Measurements from ENCODE around the gene PHLDB2.

Gene PHLDB2

DNA sequence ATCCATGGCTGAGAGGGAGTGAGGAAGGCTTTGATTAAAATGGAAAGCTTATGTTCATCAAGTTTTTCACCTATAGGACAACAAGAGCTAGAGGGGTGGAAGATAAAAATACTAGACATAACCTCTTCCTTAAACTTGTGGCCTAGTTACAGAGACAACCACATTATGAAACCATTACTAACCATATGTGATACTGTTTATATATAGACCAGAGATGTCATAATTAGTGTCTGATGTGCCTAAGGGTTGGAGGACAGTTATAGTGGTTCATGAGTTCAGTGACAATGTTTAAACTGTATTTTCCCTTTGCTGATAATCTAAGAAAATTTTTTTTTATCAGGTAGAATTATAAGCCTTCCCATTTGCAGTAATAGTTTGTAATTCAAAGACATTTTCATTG, 23.7 kb downstream of the PHLDB2 start:
- DNase-seq (ENCODE audit: low read depth, low spot score), result no peak

DNA sequence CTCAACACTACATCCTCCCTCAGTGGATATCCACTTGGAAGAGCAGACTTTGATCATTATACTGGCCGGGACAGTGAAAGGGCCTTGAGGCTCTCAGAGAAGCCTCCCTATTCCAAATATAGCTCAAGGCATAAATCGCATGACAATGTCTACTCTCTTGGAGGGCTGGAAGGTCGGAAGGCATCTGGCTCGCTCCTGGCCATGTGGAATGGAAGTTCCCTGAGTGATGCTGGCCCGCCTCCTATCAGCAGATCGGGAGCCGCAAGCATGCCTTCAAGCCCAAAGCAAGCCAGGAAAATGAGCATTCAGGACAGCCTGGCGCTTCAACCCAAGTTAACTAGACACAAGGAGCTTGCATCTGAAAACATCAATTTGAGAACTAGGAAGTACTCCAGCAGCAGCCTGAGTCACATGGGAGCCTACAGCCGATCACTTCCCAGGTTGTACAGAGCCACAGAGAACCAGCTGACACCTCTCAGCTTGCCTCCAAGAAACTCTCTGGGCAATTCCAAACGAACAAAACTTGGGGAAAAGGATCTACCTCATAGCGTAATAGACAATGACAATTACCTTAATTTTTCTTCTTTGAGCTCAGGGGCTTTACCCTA, 25.4 kb downstream of the PHLDB2 start:
- no peak for DNase-seq (ENCODE audit: low read depth, low spot score)

DNA sequence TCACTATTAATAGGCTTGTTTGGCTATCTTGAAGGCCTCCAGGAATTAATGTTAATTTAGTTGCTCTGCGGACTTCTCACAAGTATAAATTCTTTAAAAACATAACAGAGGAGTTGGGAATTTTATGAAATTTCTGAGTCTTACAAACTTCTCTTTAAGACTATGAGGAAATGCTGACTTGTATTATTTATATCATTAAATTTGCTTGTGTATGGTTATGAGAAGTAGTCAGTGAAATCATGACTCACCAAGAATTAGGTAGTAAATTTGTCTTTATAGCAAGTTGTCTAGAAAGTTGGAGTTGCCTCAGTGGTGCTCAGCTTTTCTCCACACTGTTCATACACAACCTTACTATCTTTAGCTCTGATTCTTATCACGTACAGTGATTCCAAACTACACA, 26.5 kb downstream of the PHLDB2 start:
- no peak for DNase-seq (ENCODE audit: low read depth, low spot score)

DNA sequence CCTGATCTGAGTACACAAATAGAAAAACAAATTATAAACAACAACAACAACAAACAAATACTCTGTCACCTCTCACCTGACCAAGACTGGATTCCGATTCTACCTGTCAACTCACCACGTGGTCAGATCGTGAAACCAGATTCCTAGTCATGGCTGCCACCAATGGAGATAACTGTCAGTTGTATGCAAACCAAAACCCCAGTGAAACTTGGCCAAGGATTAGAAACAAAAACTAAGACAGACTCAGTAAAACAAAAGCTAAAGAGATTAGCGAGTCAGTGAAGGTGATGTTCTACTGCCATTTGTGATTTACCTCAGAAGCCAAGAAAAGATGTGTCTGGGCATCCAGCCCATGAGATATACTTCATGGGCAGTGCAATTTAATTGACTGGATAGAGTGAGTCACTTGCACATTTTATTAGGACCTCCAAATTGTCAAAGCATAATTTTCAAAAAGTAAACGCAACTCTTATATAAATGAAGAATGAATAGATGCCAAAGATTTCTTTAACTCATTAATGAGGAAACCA, 31.1 kb downstream of the PHLDB2 start:
- DNase-seq (ENCODE audit: low read depth, low spot score), result no peak

DNA sequence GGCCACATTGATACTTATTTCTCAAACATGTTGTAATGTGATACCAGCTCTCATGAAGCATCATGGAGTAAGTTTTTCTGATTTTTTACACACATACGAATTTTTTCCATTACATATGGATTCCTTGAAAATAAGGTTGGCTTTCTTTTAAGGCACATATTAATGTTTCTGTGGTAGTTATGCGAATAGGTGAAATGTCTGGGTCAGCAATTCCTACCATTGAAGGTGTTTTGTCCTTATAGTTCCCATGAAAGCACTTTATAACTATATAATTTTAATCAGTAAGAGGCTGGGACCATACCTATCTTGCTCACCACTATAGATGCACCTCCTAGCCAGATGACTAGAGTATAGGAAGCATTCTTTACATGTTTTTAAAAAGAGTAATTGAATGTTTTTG, 33.0 kb downstream of the PHLDB2 start:
- no peak for DNase-seq (ENCODE audit: low read depth, low spot score)

DNA sequence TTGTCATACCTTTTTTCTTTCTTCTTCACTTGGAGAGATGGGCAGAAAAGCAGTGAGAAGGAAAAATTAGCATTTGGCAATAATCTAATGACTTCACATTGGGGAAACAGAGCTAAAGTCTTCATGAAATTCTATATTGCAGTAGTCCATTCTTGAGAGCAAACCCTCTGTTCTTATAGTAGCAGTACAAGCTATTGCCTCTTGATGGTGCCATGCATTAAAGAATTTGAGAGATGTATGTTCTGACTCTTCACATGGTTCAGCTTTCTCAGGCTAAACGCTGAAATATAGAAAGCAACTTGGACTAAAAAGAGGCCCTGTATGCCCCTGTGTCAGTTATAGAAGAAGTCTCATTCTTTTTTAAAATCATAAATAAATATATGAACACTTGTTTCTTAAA, 36.0 kb downstream of the PHLDB2 start:
- DNase-seq (ENCODE audit: low read depth, low spot score), result no peak

DNA sequence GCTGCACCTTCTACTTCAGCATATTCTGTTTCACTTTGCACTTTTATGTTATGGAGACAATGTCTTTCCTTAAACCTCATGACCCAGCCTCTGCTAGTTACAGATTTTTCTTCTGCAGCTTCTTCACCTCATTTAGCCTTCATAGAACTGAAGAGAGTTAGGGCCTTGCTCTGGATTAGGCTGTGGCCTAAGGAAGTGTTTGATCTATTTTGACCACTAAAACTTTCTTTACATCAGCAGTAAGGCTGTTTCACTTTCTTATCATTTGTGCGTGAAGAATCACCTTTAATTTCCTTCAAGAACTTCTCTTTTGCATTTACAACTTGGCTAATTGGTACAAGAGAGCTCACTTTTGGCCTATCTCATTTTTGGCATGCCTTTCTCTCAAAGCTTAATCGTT, 40.9 kb downstream of the PHLDB2 start:
- DNase-seq (ENCODE audit: low read depth, low spot score), result no peak

DNA sequence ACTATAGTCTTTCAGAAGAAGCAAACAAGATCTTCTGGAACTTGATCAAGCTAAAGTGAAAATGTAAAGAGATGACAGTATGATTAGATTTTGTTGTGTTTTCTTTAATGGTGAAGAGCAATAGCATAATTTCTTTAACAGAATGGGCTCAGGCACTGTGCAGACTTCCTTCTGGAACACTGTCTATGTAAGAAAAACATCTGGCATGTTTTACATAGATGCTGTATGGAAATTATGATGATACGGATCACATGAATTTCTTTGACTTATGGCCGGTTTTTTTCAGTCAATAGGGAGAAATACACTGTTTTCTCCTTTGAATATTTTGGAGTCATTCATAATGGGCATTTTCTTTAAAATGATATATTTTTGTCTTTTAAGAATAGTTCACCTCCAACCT, 42.6 kb downstream of the PHLDB2 start:
- no peak for DNase-seq (ENCODE audit: low read depth, low spot score)

DNA sequence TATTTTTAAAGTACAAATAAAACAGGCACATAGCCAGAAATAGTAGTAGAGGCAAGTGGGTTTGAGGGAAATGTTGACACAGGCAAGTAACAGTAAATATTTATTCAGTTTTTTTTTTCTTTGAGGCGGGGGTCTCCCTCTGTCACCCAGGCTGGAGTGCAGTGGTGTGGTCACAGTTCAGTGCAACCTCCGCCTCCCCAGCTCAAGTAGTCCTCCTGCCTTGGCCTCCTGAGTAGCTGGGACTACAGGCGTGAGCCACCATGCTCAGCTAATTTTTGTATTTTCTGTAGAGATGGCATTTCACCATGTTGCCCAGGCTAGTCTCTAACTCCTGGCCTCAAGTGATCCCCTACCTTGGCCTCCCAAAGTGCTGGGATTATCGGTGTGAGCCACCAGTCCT, 43.5 kb downstream of the PHLDB2 start:
- DNase-seq (ENCODE audit: low read depth, low spot score), result no peak

DNA sequence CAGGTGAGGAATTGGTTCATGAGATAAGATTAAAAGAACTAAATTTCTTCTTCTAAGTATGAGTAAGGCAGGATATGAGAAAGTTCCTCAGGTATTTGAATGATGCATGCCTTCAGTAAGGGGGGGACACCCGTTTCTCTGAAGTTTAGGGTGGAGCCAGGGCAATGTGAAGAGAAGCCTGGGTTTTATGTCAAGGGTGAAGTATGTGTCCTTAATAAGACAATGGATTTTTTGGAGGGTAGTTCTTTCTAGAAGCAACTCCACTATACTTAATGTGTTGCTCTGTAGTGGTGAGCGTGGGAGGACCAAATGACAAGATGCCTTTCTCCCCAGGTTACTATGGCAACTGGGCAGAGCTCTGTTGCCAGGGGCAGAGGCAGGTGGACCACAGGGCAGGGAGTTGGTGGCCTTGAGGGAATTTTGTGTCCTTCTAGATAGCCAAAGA, 44.0 kb downstream of the PHLDB2 start:
- DNase-seq (ENCODE audit: low read depth, low spot score), result no peak

DNA sequence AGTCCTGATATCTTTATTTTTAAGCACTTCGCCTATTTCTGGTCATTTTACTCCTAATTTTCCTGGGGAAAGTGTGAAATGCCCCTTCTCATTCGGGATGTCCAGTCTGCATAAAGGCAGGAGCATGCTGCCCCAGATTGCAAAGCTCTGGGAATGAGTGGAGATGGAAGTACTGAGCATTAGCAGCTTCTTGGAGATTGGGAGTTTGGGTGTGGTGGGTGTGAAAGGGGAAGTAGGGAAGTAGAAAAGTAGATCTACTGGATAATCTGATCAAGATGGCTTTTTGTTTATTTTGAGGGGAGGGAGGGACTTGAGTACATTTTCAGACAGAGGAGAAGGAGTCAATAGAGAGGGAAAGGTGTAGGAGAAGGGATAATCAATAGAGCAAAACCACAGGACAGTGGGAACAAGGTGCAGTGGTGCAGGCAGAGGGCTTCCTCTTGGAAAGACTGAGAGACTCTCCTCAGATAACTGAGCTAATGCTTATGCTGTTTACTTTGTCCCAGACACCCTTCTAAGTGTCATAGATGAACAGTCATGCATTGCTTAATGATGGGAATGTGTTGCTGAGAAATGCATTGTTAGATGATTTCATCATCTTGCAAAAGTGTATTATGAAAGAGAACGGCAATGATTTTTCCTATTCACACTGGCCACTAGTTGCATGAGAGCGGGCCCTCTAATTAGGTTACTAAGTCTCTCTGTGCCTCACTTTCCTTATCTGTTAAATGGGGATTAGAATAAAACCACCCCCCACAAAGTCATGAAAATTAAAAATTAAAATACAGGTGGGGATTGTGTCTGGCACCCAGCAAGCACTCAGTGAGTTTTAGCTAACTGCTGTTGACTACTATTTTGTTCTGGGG, 45.5 kb downstream of the PHLDB2 start:
- no peak for DNase-seq (ENCODE audit: low read depth, low spot score)

DNA sequence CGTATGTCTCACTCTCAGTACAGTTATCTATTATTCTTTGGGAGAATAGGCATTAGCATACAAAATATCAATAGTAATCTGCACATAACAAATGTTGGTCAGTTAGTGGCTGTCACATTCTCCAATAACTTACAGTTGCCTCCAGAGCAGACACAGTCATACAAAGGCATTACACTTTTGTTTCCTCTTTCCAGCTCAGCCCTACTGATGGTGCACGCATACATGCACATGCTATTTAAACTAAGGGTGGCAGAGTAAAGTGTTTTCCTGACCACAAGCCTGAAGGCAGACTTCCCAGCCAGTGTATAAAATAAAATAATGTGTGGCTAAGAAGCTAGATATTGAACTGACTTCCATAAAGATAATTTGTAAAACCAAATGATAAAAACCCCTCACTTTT, 47.6 kb downstream of the PHLDB2 start:
- no peak for DNase-seq (ENCODE audit: low read depth, low spot score)

DNA sequence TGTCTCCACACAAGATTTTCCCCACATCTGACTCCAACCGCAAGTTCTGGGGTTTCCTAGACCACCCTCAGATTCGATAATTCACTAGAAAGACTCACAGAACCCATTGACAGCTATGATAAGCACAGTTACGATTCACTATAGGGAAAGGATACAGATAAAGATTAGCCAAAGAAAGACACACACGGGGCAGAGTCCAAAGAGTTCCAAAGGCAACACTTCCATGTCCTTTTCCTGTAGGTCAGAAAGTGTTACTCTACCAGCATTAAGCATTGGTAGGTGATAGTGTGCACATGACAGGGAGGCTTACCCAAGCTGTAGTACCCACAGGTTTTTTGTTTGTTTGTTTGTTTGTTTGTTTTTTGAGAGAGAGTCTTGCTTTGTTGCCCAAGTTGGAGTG, 48.1 kb downstream of the PHLDB2 start:
- no peak for DNase-seq (ENCODE audit: low read depth, low spot score)

DNA sequence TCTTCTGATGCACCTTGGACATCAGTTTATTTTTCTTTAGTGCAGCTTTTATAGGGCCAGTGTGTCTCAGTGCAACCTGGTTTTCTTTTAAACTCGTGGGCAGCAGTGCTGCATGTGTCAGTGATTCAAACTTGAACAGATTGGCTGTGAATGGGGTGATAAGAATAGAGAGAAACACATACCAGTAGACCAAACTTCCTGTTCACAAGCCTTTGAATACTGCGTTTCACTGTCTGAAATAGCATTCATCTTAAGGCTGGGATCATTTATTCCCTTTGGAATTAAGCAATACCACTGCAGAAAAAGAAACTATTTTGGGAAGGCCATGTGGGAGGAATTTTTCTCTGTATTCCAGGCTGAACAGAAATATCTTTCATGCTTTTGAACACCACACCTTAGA, 51.7 kb downstream of the PHLDB2 start:
- DNase-seq (ENCODE audit: low read depth, low spot score), result no peak

DNA sequence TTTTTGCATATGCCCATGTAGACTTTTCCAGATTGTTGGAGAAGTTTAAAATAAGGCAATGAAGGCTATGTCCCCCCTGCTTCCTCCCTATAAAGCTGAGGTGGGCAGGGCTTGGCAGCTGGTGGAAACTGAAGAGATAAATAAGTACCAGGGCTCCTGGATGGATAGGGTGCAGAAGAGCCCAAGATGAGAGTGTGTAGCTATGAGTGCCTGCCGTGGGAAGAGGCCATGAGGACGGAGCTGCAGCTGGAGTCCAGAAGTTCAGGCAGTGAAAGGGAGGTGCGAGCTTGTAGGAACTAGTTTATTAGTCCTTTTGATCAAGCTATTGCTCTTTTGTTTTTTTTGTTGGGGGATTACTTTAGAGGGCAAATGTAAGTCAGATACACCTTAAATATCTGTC, 52.4 kb downstream of the PHLDB2 start:
- DNase-seq (ENCODE audit: low read depth, low spot score), result no peak

DNA sequence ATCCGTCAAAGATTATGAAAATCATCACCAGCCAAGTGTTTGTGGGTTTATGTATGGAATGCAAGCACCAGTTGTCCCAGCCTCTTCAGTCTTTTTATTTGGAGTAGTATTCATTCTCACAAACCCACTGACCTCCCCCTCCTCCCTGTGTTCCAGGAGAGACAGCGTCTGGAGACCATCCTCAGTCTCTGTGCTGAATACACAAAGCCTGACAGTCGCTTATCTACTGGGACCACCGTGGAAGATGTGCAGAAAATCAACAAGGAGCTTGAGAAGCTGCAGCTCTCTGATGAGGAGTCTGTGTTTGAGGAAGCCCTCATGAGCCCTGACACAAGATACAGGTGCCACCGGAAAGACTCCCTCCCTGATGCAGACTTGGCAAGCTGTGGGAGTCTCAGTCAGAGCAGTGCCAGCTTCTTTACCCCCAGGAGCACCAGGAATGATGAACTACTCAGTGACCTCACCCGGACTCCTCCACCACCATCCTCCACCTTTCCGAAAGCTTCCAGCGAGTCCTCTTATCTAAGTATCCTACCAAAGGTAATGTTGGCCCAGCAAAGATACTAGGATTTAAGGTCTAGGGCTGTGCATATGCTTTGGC, 54.2 kb downstream of the PHLDB2 start:
- DNase-seq (ENCODE audit: low read depth, low spot score), result no peak

DNA sequence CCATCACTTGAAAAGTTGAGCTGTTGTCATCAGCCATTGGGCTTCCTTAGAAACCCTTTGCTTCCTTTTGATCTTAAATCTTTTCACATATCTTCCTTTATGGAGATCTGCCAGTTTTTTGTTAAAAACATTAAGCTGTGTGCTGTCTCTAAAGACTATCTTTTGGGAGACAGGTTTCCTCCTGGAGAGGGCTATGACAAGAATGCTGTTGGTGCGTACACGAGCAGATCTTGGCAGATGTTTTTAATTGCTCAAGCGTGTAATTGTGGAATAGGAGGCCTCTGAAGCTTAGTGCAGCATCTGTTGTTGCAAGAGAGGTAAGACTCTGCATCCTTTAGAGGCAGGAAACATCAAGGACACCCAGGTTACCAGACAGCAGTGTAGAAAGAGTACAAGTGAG, 56.8 kb downstream of the PHLDB2 start:
- no peak for DNase-seq (ENCODE audit: low read depth, low spot score)

DNA sequence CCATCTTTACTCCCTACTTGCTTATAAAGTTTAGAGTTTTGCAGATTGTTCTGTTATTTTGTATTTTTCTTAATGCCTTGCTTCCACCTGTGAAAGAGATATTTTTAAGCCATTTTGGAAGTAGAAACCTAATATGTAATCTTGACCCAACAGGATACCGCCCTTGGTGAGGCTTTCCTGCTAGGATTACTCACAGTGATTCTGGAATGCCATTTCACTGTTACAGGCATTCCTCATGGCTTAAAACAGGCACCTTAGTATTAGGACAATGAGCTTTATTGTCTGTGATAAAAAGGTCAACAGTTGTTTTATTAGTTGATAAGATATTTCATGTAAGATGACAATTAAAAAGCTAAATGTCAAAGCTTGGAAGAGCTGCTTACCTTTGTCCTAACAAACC, 58.2 kb downstream of the PHLDB2 start:
- no peak for DNase-seq (ENCODE audit: low read depth, low spot score)

DNA sequence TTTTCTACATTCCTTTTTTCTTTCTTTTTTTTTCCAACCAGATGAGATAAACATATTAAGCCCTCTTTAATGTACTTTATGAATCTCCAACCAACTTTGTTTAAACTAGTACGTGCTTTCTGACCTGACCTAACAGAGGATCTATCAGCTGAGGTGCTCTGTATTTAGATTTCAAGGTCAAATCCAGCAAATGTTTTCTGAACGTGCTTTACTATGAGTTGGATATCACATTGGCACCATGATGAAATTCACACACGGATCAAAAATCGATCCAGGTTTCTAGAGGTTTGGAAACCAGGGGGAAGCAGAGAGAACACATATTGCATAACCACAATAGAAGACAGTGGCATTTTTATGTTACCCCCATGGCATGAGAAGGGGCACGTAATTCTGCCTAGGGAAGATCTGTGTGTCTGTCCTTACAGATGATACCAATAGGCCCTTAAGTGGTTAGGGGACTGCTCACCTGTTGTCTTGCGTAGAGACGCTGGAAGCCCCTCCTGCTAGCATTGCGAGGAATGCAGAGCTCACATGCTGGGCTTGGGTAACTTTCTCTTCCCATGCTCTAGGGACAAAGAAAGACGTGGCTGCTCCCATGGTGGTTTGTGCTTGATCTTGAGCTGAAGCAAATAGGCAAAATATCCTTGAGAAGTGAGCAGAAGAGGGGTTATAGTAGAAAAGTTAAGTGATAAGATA, 60.5 kb downstream of the PHLDB2 start:
- DNase-seq (ENCODE audit: low read depth, low spot score), result no peak

DNA sequence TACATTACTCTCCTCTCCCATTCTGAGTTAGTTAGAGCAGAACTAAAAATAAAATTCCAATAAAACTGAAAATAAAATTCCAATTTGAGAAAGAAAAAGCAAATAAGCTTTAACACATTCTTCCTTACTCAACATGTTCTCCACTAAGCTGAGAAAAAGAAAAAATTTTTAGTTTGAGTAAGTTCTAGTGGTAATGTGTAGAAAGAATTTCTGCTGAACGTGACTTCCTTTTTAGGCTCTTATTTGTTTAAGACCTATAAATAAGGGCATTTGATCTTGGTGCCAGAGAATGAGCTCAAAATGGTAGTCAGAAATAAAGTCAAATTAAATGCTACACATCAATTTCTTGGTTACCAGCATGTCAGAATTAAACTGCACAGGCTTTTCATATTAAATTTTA, 62.1 kb downstream of the PHLDB2 start:
- no peak for DNase-seq (ENCODE audit: low read depth, low spot score)

DNA sequence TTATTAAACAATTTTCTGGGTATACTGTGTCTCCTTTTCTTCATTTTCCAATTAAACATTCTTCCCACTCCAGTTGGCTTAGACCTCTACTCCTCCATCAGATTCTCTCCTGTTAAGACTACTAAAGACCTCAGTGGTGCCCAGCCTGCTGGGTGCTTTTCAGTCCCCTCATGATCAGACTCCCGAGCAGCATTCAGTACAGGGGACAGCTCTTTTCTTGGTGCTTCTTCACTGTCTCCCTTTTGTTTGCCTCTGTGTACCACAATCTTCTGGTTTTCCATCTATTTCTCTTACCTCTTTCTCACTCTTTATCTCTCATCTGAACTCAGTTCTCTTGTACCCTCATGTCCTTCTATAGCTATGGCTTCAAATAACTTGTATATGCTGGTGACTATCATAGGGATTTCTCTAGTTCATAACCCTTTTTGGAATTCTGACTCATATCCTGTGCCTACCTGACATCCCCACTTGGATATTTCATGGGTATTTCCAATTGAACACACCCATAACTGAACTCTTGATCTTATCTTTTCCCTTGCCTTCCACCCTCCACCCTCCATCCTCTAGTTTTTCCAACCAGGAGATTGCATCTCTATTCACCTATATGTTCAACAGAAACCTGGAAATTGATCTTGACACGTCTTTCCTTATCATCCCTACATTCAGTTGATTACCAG, 64.2 kb downstream of the PHLDB2 start:
- DNase-seq (ENCODE audit: low read depth, low spot score), result no peak

DNA sequence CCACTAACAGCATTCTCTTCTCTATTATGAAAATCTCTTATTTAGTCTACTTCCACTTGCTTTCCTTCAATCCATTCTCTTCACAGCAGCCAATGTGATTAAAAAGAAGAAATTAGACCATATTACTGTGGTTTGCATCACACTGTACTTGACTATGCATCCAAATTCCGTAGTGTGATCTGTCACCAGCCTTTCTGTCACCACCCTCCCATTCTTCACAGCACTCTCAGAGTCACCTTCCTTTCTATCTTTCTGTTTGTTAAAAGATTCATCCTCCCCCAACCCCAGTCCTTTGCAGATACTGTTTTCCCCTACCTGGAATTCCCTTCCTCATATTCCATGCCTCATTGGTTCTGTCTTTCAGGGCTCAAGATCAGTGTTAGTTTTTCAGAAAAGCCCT, 64.7 kb downstream of the PHLDB2 start:
- DNase-seq (ENCODE audit: low read depth, low spot score), result no peak

All from smooth muscle cell of the brain vasculature (primary cell).